Measurements from ENCODE around the gene SNX21.

DNA sequence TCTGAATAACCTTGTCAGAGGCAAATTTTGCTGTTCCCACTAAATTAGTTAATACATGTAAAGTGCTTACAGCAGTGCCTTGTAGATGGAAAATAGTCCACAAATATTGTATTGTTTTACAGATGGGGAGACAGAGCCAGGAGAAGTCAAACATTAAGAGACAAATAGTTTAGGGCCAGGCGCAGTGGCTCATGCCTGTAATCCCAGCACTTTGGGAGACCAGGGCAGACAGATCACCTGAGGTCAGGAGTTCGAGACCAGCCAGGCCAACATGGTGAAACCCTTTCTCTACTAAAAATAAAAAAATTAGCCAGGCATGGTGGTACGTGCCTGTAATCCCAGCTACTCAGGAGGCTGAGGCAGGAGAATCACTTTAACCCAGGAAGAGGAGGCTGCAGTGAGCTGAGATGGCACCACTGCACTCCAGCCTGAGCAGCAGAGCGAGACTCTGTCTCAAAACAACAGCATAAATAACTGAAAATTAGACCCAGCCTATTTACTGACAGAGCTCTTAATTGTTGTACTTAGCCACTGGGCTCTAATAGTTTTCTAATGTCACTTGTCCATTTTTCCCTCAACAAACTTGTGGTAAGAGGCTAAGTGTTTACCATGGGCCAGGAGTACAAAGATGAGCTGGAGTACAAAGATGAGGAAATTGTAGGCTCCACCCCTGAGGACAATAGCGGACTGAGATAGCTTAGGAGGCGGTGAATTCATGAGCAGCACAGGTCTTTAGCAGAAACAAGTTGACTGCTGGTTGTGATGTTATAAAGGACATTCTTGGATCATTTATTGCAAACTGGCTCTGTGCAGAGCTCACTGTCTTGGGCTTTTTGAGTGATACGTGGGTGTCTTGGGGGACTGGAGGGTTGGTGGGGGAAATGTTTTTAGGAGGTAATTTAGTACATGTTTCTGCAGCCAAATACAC is 30.2 kb downstream of the SNX21 start:
- TF ChIP-seq POLR2A (IDR thresholded peaks at IDR 0.05; ENCODE audit: low read depth) = no peak
- TF ChIP-seq, protein P1, sequence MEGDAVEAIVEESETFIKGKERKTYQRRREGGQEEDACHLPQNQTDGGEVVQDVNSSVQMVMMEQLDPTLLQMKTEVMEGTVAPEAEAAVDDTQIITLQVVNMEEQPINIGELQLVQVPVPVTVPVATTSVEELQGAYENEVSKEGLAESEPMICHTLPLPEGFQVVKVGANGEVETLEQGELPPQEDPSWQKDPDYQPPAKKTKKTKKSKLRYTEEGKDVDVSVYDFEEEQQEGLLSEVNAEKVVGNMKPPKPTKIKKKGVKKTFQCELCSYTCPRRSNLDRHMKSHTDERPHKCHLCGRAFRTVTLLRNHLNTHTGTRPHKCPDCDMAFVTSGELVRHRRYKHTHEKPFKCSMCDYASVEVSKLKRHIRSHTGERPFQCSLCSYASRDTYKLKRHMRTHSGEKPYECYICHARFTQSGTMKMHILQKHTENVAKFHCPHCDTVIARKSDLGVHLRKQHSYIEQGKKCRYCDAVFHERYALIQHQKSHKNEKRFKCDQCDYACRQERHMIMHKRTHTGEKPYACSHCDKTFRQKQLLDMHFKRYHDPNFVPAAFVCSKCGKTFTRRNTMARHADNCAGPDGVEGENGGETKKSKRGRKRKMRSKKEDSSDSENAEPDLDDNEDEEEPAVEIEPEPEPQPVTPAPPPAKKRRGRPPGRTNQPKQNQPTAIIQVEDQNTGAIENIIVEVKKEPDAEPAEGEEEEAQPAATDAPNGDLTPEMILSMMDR (IDR thresholded peaks at IDR 0.05) = no peak
